Muscle of leg (tissue), 11 donors: Measurements from ENCODE around the gene OSBP. TPM values are rescaled to one million over a fixed set of nuclear protein-coding genes. Genes with fewer than 3 reads are reported as not detected.
"Not testable (repeated sequence)": the region's sequence is repeated elsewhere in the genome, so short reads cannot be mapped to it uniquely, and the experiment has no call there.

Experiments
- DNase-seq: peaks from one replicate; pipeline ENCODE4 v3.0.0; 2013
- H3K27ac ChIP-seq: one replicate; pipeline ENCODE4 v1.5.1; 2013; ENCODE audit warnings: mild to moderate bottlenecking, low read length, control low read depth
- H3K27me3 ChIP-seq: one replicate; pipeline ENCODE4 v1.6.1; 2013; ENCODE audit warnings: low read length; ENCODE audit not compliant: control insufficient read depth, insufficient read depth
- H3K36me3 ChIP-seq: one replicate; pipeline ENCODE4 v1.6.1; 2013; ENCODE audit warnings: low read length; ENCODE audit not compliant: control insufficient read depth, insufficient read depth
- H3K4me1 ChIP-seq: one replicate; pipeline ENCODE4 v1.6.1; 2013; ENCODE audit warnings: low read length; ENCODE audit not compliant: control insufficient read depth, insufficient read depth
- H3K4me3 ChIP-seq: one replicate; pipeline ENCODE4 v1.5.1; 2013; ENCODE audit warnings: low read length, control low read depth
- H3K9me3 ChIP-seq: replicated peaks from 2 replicates; pipeline ENCODE4 v1.6.1; 2013; ENCODE audit warnings: low read depth, low read length; ENCODE audit not compliant: control insufficient read depth
- WGBS: methylation state at CpG from one replicate; pipeline ENCODE4 v1.1.5; 2013; ENCODE audit warnings: missing lambda C conversion rate; ENCODE audit not compliant: insufficient coverage; 5-methylcytosine and 5-hydroxymethylcytosine counted together
- polyA plus RNA-seq, 8 donors: library from polyadenylated mRNA; unstranded; fragments of 120-200 nt; gene quantifications; one replicate each; pipeline versions ENCODE4 v1.2.1 to v1.2.3, GENCODE V29; 2013; ENCODE audit warnings: inconsistent platforms in 1 of 8, low replicate concordance in 1 of 8; ENCODE audit not compliant: insufficient read length in 8 of 8, insufficient read depth in 1 of 8
- total RNA-seq: library from RNA; stranded (reverse); fragments of 120-200 nt; gene quantifications from one replicate; pipeline ENCODE4 v1.2.4, GENCODE V29; 2013

The OSBP gene
- total and polyA plus RNA-seq, 9 donors: 32.6 to 60.3 (median 47.7) TPM

DNA sequence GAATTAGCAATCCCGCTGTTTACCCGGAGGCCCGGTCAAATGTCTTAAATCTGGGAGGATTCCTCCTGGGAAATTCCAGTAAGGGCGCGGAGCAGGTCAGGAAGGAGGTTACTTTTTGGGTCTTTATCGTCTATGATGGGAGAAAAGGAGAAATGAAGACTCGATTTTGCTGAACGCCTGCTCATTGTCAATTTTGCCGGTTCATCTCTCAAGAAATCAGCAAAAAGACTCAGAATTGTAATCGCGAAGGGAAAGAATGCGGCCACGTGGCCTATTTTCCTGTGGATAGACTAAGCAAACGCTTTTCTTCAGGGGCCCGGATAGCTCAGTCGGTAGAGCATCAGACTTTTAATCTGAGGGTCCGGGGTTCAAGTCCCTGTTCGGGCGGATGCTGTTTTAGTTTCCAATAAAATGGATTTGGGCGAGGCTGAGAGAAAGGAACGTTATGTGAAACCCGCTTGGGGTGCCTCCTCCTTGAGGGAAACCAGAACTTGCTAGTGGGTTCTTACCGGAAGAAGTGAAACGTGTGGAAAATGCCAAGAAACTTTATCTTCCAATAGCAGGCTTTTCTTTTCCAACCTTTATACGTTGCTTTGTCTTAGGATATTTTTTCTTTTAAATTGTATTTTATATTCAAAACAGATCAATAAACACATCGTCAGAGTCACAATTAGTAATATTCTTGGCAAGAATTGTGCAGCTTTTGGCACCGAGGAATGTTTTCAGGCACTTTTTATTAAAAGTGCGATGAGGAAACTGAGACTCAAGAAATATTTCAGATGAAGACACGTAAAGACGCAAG, 59.3 kb downstream of the OSBP start:
- H3K4me3 ChIP-seq: peak overlapping the region; percentile 63
- peak; percentile 87 for DNase-seq
- peaks cover 19% of the 10 kb centered on the region for H3K4me1 ChIP-seq
- H3K27me3 ChIP-seq: peaks cover 7% of the 10 kb centered on the region
- H3K9me3 ChIP-seq: no peaks in the 10 kb centered on the region
- H3K36me3 ChIP-seq: no peaks in the 10 kb centered on the region
- H3K27ac ChIP-seq: peak overlapping the region; percentile 89
- under 1% methylated on average over 15 of the region's 30 CpGs for WGBS

DNA sequence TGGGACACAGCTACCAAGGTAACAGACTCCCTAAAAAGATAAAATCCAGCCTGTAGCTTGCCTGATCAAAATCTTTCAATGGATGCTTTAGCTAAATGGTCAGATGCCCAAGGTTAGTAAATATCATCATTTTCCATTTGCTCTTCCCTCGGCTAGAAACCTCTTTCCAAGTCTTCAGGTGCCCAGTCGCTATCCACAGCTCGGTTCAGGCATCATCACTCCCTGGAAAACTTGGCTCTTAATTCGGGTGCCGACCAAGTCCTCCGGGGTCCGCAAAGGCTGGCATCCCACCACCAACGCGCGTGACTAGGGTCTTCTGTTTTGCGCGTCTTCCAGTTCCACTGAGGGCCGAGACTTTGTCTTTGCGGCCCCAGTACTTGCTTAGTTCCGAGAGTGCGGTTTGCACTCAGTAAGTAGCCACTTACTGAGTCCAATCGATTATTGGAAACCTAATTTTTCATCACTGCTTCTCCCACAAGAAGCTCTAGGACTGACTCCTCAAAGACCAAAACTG, 59.9 kb downstream of the OSBP start:
- no peaks in the 10 kb centered on the region for H3K9me3 ChIP-seq
- no peaks in the 10 kb centered on the region for H3K36me3 ChIP-seq
- H3K27ac ChIP-seq: peak overlapping the region; percentile 89
- peak overlapping the region; percentile 63 for H3K4me3 ChIP-seq
- peaks cover 7% of the 10 kb centered on the region for H3K27me3 ChIP-seq
- peaks cover 16% of the 10 kb centered on the region for H3K4me1 ChIP-seq
- no peak for DNase-seq
- WGBS: 4% methylated on average over 17 of the region's 17 CpGs

DNA sequence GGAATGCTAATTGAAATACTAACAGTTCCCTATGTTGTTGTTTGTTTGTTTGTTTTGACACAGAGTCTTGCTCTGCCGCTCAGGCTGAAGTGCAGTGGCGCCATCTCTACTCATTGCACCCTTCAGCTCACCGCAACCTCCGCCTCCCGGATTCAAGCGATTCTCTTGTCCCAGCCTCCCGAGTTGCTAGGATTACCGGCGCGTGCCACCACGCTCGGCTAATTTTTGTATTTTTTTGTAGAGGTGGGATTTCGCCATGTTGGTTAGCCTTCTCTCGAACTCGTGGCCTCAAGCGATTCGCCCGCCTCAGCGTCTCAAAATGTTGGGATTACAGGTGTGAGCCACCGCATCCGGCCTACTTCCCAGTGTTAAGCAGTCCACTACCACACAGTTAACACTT, 62.3 kb downstream of the OSBP start:
- no peak overlapping the region for H3K27ac ChIP-seq
- no peak overlapping the region for H3K4me3 ChIP-seq
- DNase-seq: no peak
- H3K9me3 ChIP-seq: no peaks in the 10 kb centered on the region
- 80% methylated on average over 4 of the region's 21 CpGs for WGBS
- H3K36me3 ChIP-seq: no peaks in the 10 kb centered on the region
- H3K27me3 ChIP-seq: no peaks in the 10 kb centered on the region
- H3K4me1 ChIP-seq: peaks cover 12% of the 10 kb centered on the region

DNA sequence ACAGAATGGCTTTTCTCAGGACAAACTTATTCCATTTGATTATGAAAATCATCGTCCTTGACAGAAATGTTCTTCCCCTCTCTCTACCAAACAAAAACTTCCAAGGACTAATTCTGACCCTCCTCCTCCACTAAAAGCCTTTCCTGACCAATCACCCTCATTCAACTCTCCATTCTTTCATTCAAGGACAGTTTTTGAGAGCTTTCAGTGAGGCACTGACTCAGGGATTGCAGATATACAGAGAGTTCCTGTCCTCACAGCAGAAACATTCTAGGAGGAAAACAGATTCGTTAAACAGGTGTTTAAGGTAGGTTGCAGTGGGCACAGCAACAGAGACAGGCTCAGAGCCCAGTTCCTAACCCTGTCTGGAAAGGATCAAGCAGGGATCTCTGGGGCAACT, 62.7 kb downstream of the OSBP start:
- no peaks in the 10 kb centered on the region for H3K36me3 ChIP-seq
- DNase-seq: no peak
- 60% methylated on average over 1 of the region's 2 CpGs for WGBS
- peaks cover 10% of the 10 kb centered on the region for H3K4me1 ChIP-seq
- H3K27ac ChIP-seq: no peak overlapping the region
- H3K9me3 ChIP-seq: no peaks in the 10 kb centered on the region
- no peak overlapping the region for H3K4me3 ChIP-seq
- no peaks in the 10 kb centered on the region for H3K27me3 ChIP-seq

DNA sequence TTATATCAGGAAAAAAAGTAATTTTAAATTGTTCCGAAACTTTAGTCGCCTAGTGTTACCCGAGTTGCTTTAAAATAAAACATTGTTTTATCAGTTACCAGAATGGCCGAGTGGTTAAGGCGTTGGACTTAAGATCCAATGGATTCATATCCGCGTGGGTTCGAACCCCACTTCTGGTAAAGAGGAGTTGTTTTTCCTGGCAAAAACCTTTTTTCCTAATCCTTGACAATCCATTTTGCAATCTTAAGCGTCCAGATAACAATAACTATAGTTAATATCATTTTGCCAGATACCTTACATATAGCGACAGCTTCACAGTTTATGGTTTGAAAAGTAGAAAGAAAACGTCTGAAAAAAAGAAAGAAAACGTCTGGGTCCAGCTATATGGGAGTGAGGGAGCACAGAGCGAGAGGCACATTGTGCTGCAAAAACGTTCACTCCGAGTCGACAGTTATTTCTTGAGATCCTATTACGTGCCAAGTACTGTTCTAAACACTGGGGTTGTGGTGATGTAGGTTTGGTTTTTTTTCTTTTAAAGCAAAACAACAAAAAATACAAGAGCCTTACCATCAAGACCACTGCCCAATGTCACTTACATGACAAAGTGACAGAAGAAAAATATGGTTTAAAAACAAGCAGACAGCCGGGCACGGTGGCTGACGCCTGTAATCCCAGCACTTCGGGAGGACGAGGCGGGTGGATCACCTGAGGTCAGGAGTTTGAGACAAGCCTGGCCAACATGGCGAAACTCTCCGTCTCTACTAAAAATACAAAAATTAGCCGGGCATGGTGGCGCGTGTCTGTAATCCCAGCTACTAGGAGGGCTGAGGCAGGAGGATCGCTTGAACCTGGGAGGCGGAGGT, 63.7 kb downstream of the OSBP start:
- H3K9me3 ChIP-seq: no peaks in the 10 kb centered on the region
- peak; percentile 87 for DNase-seq
- 14% methylated on average over 9 of the region's 30 CpGs for WGBS
- H3K27me3 ChIP-seq: no peaks in the 10 kb centered on the region
- peaks cover 10% of the 10 kb centered on the region for H3K4me1 ChIP-seq
- peak overlapping the region; percentile 95 for H3K27ac ChIP-seq
- peak overlapping the region; percentile 62 for H3K4me3 ChIP-seq
- H3K36me3 ChIP-seq: no peaks in the 10 kb centered on the region

DNA sequence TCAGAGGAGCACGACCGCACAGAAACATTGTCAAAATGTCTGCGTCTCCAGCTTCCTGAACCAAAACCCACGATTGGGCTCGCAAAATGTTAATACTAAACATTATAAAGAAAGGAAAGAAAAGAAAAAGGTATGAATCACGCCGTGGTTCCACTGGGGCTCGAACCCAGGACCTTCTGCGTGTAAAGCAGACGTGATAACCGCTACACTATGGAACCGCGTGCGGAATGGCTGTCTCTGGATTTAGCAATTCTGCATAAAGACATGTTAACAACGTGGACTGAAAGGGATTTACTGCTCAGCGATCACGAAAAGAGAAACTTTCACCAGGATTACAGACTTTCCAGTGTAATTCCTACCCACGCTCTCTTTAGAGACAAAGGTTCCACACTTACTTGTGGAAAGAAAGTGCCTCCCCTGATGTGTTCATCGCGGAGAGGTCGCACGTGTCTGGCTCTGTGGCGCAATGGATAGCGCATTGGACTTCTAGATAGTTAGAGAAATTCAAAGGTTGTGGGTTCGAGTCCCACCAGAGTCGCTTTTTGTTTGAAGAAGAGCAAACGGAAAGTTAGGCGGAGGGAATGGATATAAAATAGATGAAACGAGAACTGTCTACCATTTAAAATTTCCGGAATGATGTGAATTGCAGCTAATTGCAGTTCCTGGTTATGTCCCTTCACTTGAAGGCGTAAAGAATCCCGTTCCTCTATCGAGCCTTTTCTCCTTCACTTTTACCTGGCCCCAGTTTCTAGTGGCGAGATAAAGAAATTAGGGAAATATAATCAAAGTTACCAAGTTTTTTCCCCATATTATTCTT, 64.5 kb downstream of the OSBP start:
- DNase-seq: peak; percentile 95
- Histone ChIP-seq H3K36me3 (no peaks in the 10 kb centered on the region), H3K4me1 (peaks cover 6% of the 10 kb centered on the region), H3K27ac (peak overlapping the region; percentile 95), H3K4me3 (peak overlapping the region; percentile 62), H3K27me3 (no peaks in the 10 kb centered on the region), H3K9me3 (no peaks in the 10 kb centered on the region)
- WGBS: 0% methylated on average over 17 of the region's 34 CpGs

DNA sequence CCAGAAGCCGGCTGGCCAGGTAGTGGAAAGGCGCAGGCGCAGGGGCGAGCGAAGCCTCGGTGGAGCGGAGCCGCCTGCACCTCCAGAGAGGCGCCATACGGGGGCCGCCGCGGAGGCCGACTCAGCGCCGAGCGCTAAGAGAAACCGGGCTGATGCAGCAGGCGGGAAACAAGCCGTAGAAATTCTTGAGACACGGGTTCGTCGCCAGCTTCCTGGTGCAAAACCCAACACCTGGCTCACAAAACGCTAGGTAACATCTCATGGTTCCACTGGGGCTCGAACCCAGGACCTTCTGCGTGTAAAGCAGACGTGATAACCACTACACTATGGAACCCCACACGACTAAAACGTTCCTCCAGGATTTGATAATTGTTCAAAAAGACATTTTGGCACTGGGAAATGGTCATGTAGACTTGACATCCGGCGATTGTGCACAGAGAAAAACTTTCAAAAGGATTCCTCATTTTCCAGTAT, 65.2 kb downstream of the OSBP start:
- WGBS: 0% methylated on average over 26 of the region's 31 CpGs
- Histone ChIP-seq H3K27me3 (no peaks in the 10 kb centered on the region), H3K36me3 (no peaks in the 10 kb centered on the region), H3K27ac (peak overlapping the region; percentile 95), H3K4me1 (no peaks in the 10 kb centered on the region), H3K9me3 (no peaks in the 10 kb centered on the region), H3K4me3 (peak overlapping the region; percentile 62)
- DNase-seq: peak; percentile 96

DNA sequence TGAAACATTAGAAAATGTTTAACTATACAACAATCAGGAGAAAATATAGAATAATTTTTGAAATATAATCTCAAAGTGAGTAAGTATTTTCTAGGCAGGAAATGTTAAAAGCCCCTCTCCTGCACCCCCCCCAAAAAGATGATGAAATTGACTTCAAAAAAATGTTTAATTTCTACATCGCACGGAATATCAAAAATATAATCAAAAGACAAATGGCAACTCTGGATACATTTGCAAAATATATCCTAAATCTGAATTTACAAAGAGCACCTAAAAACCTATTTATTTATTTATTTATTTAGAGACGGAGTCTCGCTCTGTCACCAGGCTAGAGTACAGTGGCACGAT, 67.3 kb downstream of the OSBP start:
- Histone ChIP-seq H3K27me3 (no peaks in the 10 kb centered on the region), H3K9me3 (no peaks in the 10 kb centered on the region), H3K4me3 (no peak overlapping the region), H3K27ac (no peak overlapping the region), H3K4me1 (no peaks in the 10 kb centered on the region), H3K36me3 (no peaks in the 10 kb centered on the region)
- WGBS: no CpG with 5 or more reads among the region's 5 CpGs
- no peak for DNase-seq

DNA sequence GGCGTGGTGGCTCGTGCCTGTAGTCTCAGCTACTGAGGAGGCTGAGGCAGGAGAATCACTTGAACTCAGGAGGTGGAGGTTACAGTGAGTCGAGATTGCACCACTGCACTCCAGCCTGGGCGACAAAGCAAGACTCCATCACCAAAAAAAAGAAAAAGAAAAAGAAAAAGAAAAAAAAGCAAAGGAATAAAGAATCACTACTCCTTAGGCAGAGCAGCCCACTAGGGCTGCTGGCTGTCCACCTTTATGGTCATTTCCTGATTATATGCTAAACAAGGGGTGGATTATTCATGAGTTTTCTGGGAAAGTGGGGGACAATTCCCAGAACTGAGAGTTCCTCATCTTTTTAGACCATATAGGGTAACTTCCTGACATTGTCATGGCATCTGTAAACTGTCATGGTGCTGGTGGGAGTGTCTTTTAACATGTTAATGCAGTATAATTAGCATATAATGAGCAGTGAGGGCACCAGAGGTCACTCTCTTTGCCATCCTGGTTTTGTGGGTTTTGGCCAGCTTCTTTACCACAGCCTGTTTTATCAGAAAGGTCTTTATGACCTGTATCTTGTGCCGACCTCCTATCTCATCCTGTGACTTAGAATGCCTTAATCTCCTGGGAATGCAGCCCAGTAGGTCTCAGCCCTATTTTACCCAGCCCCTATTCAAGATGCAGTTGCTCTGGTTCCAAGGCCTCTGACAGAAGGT, 67.8 kb downstream of the OSBP start:
- no CpG with 5 or more reads among the region's 5 CpGs for WGBS
- DNase-seq: not testable (repeated sequence)

More for the DNA sequence above, 67.8 kb downstream of the OSBP start:
- H3K27me3 ChIP-seq, H3K4me3 ChIP-seq, H3K36me3 ChIP-seq, H3K9me3 ChIP-seq, H3K27ac ChIP-seq, H3K4me1 ChIP-seq: not testable (repeated sequence)
